GM12872 (cell line): ENCODE results near the gene FARP1.

Experiments used
- TF ChIP-seq, protein P1 (sequence below): IDR thresholded peaks from 3 replicates; pipeline ENCODE4 v1.5.1; 2011; ENCODE audit warnings: low read depth, mild to moderate bottlenecking, low read length, moderate library complexity; ENCODE audit not compliant: insufficient read depth

Gene FARP1

DNA sequence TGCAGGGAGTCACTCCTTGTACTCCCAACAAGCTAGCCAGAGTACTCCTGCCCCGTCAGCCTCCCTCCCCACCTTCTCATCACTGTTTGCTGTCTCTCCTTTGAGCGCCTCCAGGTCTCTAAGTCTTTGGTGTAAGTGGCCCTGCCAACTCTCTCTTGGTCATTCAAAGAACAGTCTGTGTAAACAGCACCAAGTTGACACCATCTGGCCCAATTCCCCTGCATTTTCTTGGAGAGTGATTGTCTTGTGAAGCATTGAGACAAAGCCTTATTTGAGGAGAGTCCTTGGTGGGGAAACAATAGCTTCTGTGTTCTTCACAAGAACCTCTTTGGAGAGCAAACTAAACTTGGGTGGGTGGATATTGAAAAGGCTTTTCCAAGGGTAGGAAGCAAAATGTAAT lies 148.8 kb downstream of the FARP1 start:
- TF ChIP-seq, protein P1, sequence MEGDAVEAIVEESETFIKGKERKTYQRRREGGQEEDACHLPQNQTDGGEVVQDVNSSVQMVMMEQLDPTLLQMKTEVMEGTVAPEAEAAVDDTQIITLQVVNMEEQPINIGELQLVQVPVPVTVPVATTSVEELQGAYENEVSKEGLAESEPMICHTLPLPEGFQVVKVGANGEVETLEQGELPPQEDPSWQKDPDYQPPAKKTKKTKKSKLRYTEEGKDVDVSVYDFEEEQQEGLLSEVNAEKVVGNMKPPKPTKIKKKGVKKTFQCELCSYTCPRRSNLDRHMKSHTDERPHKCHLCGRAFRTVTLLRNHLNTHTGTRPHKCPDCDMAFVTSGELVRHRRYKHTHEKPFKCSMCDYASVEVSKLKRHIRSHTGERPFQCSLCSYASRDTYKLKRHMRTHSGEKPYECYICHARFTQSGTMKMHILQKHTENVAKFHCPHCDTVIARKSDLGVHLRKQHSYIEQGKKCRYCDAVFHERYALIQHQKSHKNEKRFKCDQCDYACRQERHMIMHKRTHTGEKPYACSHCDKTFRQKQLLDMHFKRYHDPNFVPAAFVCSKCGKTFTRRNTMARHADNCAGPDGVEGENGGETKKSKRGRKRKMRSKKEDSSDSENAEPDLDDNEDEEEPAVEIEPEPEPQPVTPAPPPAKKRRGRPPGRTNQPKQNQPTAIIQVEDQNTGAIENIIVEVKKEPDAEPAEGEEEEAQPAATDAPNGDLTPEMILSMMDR, result no peak

DNA sequence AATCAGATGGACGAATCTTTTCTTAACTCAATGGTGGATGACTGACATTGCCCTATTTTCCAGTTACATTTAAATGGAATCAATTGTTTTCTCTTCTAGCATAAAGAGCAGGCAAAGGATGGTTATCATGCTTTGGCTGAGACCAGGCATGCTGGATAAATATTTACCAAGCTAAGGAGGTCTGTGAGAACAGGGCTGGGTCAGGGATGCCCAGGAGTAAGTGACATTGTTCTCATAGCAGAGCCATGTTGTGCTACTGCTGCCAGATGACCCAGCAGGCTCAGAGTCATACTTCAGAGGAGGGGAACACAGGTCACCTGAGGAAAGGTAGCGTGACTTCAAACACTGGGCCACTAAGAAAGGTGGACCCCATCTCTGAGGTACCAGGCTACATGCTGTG lies 150.2 kb downstream of the FARP1 start:
- TF ChIP-seq, protein P1, result no peak

DNA sequence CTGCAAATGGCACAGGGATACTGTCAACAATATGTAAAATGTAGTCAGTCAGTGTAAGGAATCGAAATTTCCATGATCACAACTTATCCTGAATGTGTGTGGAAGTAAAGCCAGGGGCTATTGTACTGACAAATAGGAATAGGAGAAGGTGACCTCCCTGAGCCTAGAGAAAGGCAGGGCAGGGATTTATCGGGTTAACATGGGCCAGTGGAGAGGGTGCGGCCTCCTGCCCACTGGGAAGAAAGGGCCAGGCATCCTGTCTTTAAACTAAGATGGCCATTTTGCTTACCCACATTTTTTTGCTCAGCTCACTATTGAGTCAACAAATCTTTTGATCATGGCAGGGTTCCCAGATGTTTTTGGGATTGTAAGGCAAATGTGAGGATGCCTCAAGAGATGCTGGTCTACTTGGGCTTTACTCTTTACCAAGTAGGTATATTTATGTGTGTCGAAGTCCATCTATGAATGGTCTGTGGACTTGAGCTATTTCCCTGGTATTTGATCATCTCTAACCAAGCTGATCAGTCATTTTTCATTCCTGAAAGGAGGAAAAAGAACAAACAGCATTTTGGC lies 150.8 kb downstream of the FARP1 start:
- TF ChIP-seq, protein P1, result no peak

DNA sequence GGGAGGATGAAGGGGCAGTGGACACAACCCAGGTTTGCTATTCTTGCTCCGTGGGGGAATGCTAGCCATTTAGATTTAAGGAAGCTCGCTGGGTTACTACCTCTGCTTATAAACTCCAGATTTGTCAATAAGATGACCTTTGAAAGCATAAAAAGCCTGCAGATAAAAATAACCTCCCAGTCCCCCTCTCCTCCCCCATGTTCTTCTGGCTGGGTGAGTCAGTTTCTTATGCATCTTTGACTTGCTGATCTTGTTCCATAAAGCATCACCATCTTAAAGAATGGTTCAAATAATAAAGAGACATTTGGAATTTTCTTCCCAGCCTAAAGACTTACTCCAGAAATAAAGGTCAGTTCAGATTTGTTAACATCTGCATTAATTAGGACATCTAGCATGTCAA lies 152.5 kb downstream of the FARP1 start:
- TF ChIP-seq, protein P1, result no peak

DNA sequence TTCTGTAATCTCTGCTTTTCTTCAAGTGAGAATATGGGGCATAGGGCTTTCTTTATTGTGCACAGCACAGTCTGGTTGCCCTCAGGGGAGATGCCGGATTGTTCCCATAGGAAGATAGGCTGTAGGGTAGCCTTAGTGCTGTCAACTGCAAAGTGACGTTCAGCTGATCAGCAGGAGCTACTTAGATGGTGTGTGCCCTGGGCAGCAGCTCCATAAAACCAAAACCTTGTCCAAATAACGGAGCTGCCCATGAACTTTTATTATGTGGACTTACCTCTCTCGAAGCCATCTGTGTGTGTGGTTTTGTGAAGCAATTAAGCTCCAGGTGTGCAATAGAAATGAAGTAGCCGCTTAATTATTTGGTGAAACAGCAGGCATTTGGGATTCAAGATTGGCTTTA lies 154.2 kb downstream of the FARP1 start:
- TF ChIP-seq, protein P1, result no peak

DNA sequence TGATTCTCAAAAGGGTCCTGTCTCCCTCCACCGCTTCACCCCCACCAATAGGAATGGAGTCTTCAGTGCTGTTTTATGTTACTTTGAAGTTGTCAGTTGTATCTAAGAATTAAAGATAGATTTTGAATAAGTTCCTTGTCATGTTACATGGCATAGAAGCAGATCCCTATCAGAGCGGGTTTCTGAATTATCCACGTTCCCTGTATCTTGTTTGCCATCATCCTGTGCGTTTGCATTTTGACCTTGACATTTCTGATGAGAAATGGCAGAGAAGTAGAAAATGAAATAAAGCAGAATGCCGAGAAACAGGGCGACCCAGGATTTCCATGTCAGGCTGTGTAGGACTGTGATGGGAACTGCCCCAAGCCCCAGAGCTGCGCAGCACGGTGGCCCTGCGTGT lies 154.9 kb downstream of the FARP1 start:
- TF ChIP-seq, protein P1, result no peak

DNA sequence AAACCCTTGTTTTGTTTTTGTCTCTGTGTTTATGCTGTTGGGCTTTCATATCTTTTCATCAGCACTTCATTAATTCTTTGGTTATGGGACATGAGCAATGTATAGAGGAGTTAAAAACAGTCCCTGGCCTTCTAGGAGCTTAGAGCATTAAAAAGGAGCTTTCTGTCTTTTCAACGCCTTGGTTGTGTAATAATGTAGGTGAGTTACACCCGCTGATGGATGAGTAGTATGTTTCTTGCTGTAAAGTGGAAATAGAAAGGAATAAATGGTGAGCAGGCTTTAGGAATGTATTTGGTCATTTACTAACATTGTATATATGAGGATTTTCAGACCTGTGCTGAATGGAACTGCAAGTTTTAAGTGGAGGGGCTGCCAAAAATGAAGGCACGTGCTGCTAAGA lies 155.7 kb downstream of the FARP1 start:
- TF ChIP-seq, protein P1, result no peak
